Endothelial cell of umbilical vein (primary cell): ENCODE measurements around the gene NPY. TPM values are rescaled to one million over a fixed set of nuclear protein-coding genes. Genes with fewer than 3 reads are reported as not detected.

Experiments
- BruUV-seq: library from RNA; stranded (reverse); fragments of 400-500 nt; replicated peaks from 2 replicates; lab custom pipeline; 2021; lab: Mats Ljungman, UMichigan
- CTCF ChIA-PET: fragments of 300-600, 350-600 bp; sonication (Branson Sonifier 250); formaldehyde crosslinking; loops from one replicate; lab custom pipeline; 2021; ENCODE audit warnings: antibody characterized with exemption, inconsistent platforms; lab: Charles Lee
- POLR2A ChIA-PET: fragments of 300-600, 350-600 bp; sonication (Branson Sonifier 250); formaldehyde crosslinking; loops from one replicate; lab custom pipeline; 2021; ENCODE audit warnings: antibody characterized with exemption, inconsistent platforms; lab: Charles Lee
- DNase-seq: peaks from one replicate; pipeline ENCODE4 v3.0.0-alpha.2; 2011; ENCODE audit warnings: low read depth, low spot score
- FAIRE-seq: peaks from 2 replicates; lab custom pipeline; 2011; peaks lifted over from hg19 to GRCh38; lab: Jason Lieb, UNC
- H2AFZ ChIP-seq: 2 replicates; pipeline ENCODE4 v1.6.0; 2012; ENCODE audit warnings: low read depth, low read length, control low read depth, inconsistent platforms
- H3K27ac ChIP-seq: 2 replicates; pipeline ENCODE4 v1.5.1; 2011; ENCODE audit warnings: low read depth, mild to moderate bottlenecking, control low read depth, low read length, moderate library complexity; ENCODE audit not compliant: insufficient read depth
- H3K27me3 ChIP-seq, 2 experiments: 2 replicates each; pipeline versions ENCODE4 v1.6.0 to v1.6.1; 2011; ENCODE audit warnings: low read length in 2 of 2, mixed read lengths in 1 of 2; ENCODE audit not compliant: control insufficient read depth in 2 of 2, insufficient read depth in 2 of 2
- H3K36me3 ChIP-seq, 2 experiments: 2 replicates in 1 of 2; 3 replicates in 1 of 2; pipeline ENCODE4 v1.5.1; 2011; ENCODE audit warnings: low read length in 2 of 2, mild to moderate bottlenecking in 1 of 2, moderate library complexity in 1 of 2; ENCODE audit not compliant: control insufficient read depth in 2 of 2, insufficient read depth in 2 of 2; ENCODE audit errors: extremely low read depth in 1 of 2
- H3K4me1 ChIP-seq: 3 replicates; pipeline ENCODE4 v1.5.1; 2011; ENCODE audit warnings: mild to moderate bottlenecking, low read length; ENCODE audit not compliant: control insufficient read depth, insufficient read depth; ENCODE audit errors: extremely low read depth
- H3K4me2 ChIP-seq: 2 replicates; pipeline ENCODE4 v1.6.1; 2011; ENCODE audit warnings: low read length, control low read depth, mixed read lengths; ENCODE audit not compliant: insufficient read depth
- H3K4me3 ChIP-seq, 3 experiments: fragments of 200-600 bp in 1 of 3; sonication (generic), shearing (Covaris generic) in 1 of 3; replicated peaks in 1 of 3; 2 replicates each; pipeline ENCODE4 v1.5.1; 2011 to 2016; ENCODE audit warnings: control low read depth in 3 of 3, low read length in 3 of 3, mild to moderate bottlenecking in 2 of 3, inconsistent platforms in 1 of 3, low read depth in 1 of 3, moderate library complexity in 1 of 3; ENCODE audit not compliant: insufficient read depth in 1 of 3
- H3K79me2 ChIP-seq: 2 replicates; pipeline ENCODE4 v1.6.0; 2012; ENCODE audit warnings: low read length, inconsistent platforms; ENCODE audit not compliant: control insufficient read depth, insufficient read depth
- H3K9ac ChIP-seq: replicated peaks from 2 replicates; pipeline ENCODE3; 2011; ENCODE audit warnings: low read length, control low read depth; ENCODE audit not compliant: insufficient read depth; ENCODE audit errors: extremely low read depth
- H3K9me1 ChIP-seq: replicated peaks from 3 replicates; pipeline ENCODE4 v1.6.0; 2011; ENCODE audit warnings: mild to moderate bottlenecking, low read length; ENCODE audit not compliant: control insufficient read depth, insufficient read depth; ENCODE audit errors: extremely low read depth
- H3K9me3 ChIP-seq: replicated peaks from 2 replicates; pipeline ENCODE4 v1.5.1; 2012; ENCODE audit warnings: low read length, inconsistent platforms; ENCODE audit not compliant: control insufficient read depth, insufficient read depth
- H4K20me1 ChIP-seq: replicated peaks from 2 replicates; pipeline ENCODE3; 2011; ENCODE audit warnings: mild to moderate bottlenecking, low read length; ENCODE audit not compliant: control insufficient read depth, insufficient read depth; ENCODE audit errors: extremely low read depth
- CTCF ChIP-seq, 2 donors: IDR thresholded peaks; 1 replicate in 1 of 2; 2 replicates in 1 of 2; pipeline ENCODE4 v1.5.1; 2011; ENCODE audit warnings: low read length in 2 of 2, mild to moderate bottlenecking in 2 of 2, moderate library complexity in 2 of 2, control low read depth in 1 of 2, inconsistent platforms in 1 of 2, low read depth in 1 of 2; ENCODE audit not compliant: insufficient read depth in 1 of 2; ENCODE audit errors: extremely low read depth in 1 of 2
- EZH2 ChIP-seq: IDR thresholded peaks from 2 replicates; pipeline ENCODE4 v1.6.1; 2012; ENCODE audit warnings: borderline replicate concordance, low read depth, mild to moderate bottlenecking, moderate library complexity, low read length, inconsistent platforms; ENCODE audit not compliant: severe bottlenecking
- FOS ChIP-seq: IDR thresholded peaks from 2 replicates; pipeline ENCODE4 v1.6.1; 2011; ENCODE audit warnings: mild to moderate bottlenecking, low read length, moderate library complexity, borderline replicate concordance; ENCODE audit not compliant: insufficient read depth
- GATA2 ChIP-seq: IDR thresholded peaks from 2 replicates; pipeline ENCODE4 v1.7.0; 2011; ENCODE audit warnings: low read depth, mild to moderate bottlenecking, moderate library complexity, mixed read lengths, low read length; ENCODE audit not compliant: insufficient read length, insufficient read depth
- JUN ChIP-seq: IDR thresholded peaks from 2 replicates; pipeline ENCODE4 v1.6.1; 2011; ENCODE audit warnings: borderline replicate concordance, low read depth; ENCODE audit not compliant: insufficient read length, insufficient read depth
- MAX ChIP-seq: IDR thresholded peaks from 2 replicates; pipeline ENCODE4 v1.6.1; 2011; ENCODE audit not compliant: insufficient read depth, insufficient read length
- MYC ChIP-seq: IDR thresholded peaks from one replicate; pipeline ENCODE4 v1.6.1; 2011; ENCODE audit warnings: mild to moderate bottlenecking, low read depth, low read length
- POLR2A ChIP-seq: IDR thresholded peaks from 2 replicates; pipeline ENCODE4 v1.6.1; 2012; ENCODE audit warnings: low read depth, mild to moderate bottlenecking, control low read depth, low read length
- POLR2AphosphoS5 ChIP-seq: IDR thresholded peaks from 2 replicates; pipeline ENCODE4 v1.6.1; 2012; ENCODE audit warnings: low read depth, mild to moderate bottlenecking, control low read depth, low read length, moderate library complexity; ENCODE audit not compliant: insufficient read depth
- dilution Hi-C: fragments of 300-500 bp; cut with MboI; formaldehyde crosslinking; loops from one replicate; pipeline ENCODE4 v1.15.0; 2019; ENCODE audit warnings: low sequenced_read_pairs; ENCODE audit not compliant: extremely low pct_ligation_motif_present
- intact Hi-C: fragments of 100-400 bp; cut with micrococcal nuclease; formaldehyde crosslinking; loops from one replicate; pipeline ENCODE4 v1.10.0; 2022
- polyA plus RNA-seq, 4 experiments: library from polyadenylated mRNA; depleted of rRNA in 3 of 4; stranded (reverse) in 3 of 4; unstranded in 1 of 4; fragments of >200 nt; gene quantifications; 2 replicates each; pipeline versions ENCODE4 v1.2.1 to v1.2.3, GENCODE V29; 2011 to 2012; ENCODE audit warnings: missing spikeins in 1 of 4
- total RNA-seq: library from RNA; stranded (reverse); gene quantifications from 2 replicates; pipeline ENCODE4 v1.2.3, GENCODE V29; 2021

The NPY gene
- total and polyA plus RNA-seq, 2 donors (not counting 3 experiments of a cell fraction or from before 2014, with no cell fraction given): not detected

- no peaks in the 10 kb centered on the region for H3K36me3 ChIP-seq
- POLR2A ChIA-PET: no interaction called here
- H2AFZ ChIP-seq: no peak overlapping the region
- BruUV-seq: no TSS peak
- H4K20me1 ChIP-seq: no peaks in the 10 kb centered on the region
- H3K27ac ChIP-seq: no peak overlapping the region
- H3K9ac ChIP-seq: no peak overlapping the region
- H3K79me2 ChIP-seq: no peaks in the 10 kb centered on the region
- H3K4me3 ChIP-seq: no peak overlapping the region
- H3K9me1 ChIP-seq: no peaks in the 10 kb centered on the region
- H3K4me2 ChIP-seq: no peak overlapping the region
- FAIRE-seq (no peak), DNase-seq (no peak)
- H3K4me1 ChIP-seq: no peaks in the 10 kb centered on the region
- TF ChIP-seq MYC (no peak), FOS (no peak), MAX (no peak), CTCF (IDR thresholded peaks at IDR 0.05; ENCODE audit: extremely low read depth in 1 of 2, insufficient read depth in 1 of 2, low read depth in 1 of 2, low read length in 2 of 2) (no peak), GATA2 (no peak), JUN (no peak), EZH2 (no peak), POLR2AphosphoS5 (no peak), POLR2A (no peak)
- H3K27me3 ChIP-seq: no peaks in the 10 kb centered on the region
- CTCF ChIA-PET: no interaction called here
- dilution Hi-C loops: no loop called here
- no peaks in the 10 kb centered on the region for H3K9me3 ChIP-seq
- intact Hi-C loops: no loop called here
Measured at GRCh38 chr7:24340727-24341126, 56.7 kb downstream of the NPY start.
